Neural cell (in vitro differentiated cells): ENCODE results near the gene GPR173. TPM values are rescaled to one million over a fixed set of nuclear protein-coding genes. Genes with fewer than 3 reads are reported as not detected.

Experiments used
- H2AFZ ChIP-seq: fragments of 200-600, 300-800 bp; sonication (generic), shearing (Covaris generic); 2 replicates; pipeline ENCODE4 v1.6.0; 2014; ENCODE audit warnings: low read depth, mild to moderate bottlenecking, antibody characterized with exemption, low read length, moderate library complexity
- H3F3A ChIP-seq: fragments of 200-600 bp; shearing (Covaris generic); 2 replicates; pipeline ENCODE4 v1.6.1; 2016; ENCODE audit warnings: mild to moderate bottlenecking, moderate library complexity, mixed read lengths, antibody characterized with exemption, low read length; ENCODE audit not compliant: insufficient read depth, poor library complexity, severe bottlenecking
- H3K27ac ChIP-seq: fragments of 200-600, 300-800 bp; sonication (generic), shearing (Covaris generic); 2 replicates; pipeline ENCODE4 v1.5.1; 2014; ENCODE audit warnings: mild to moderate bottlenecking, low read length, moderate library complexity
- H3K27me3 ChIP-seq: fragments of 300-800, 200-600 bp; sonication (generic), shearing (Covaris generic); 2 replicates; pipeline ENCODE4 v1.6.0; 2014; ENCODE audit warnings: mild to moderate bottlenecking, low read depth, low read length, moderate library complexity; ENCODE audit not compliant: insufficient read depth
- H3K36me3 ChIP-seq: fragments of 300-800, 200-600 bp; sonication (generic), shearing (Covaris generic); 2 replicates; pipeline ENCODE4 v1.5.1; 2014; ENCODE audit warnings: mild to moderate bottlenecking, antibody characterized with exemption, low read length, moderate library complexity; ENCODE audit not compliant: insufficient read depth
- H3K4me2 ChIP-seq: fragments of 300-800, 200-600 bp; sonication (generic), shearing (Covaris generic); 2 replicates; pipeline ENCODE4 v1.6.0; 2014; ENCODE audit warnings: mild to moderate bottlenecking, low read length
- H3K4me3 ChIP-seq: fragments of 300-800, 200-600 bp; sonication (generic), shearing (Covaris generic); 2 replicates; pipeline ENCODE4 v1.5.1; 2014; ENCODE audit warnings: mild to moderate bottlenecking, low read length, moderate library complexity
- H3K79me2 ChIP-seq: fragments of 200-600 bp; shearing (Covaris generic); replicated peaks from 2 replicates; pipeline ENCODE4 v1.6.0; 2014; ENCODE audit warnings: mild to moderate bottlenecking, low read length, moderate library complexity; ENCODE audit not compliant: insufficient read depth
- H3K9ac ChIP-seq: fragments of 300-800, 200-600 bp; sonication (generic), shearing (Covaris generic); 2 replicates; pipeline ENCODE4 v1.6.1; 2016; ENCODE audit warnings: mild to moderate bottlenecking, low read length, mixed read lengths
- H3K9me2 ChIP-seq: fragments of 200-600 bp; shearing (Covaris generic); 2 replicates; pipeline ENCODE4 v1.6.1; 2016; ENCODE audit warnings: mild to moderate bottlenecking, low read length, mixed read lengths; ENCODE audit not compliant: insufficient read depth
- H3K9me3 ChIP-seq: fragments of 200-600, 300-800 bp; sonication (generic), shearing (Covaris generic); 2 replicates; pipeline ENCODE4 v1.6.1; 2016; ENCODE audit warnings: mild to moderate bottlenecking, mixed run types, low read length, moderate library complexity, mixed read lengths
- H4K20me1 ChIP-seq: fragments of 200-600 bp; shearing (Covaris generic); 2 replicates; pipeline ENCODE4 v1.6.1; 2016; ENCODE audit warnings: mild to moderate bottlenecking, mixed run types; ENCODE audit not compliant: insufficient read depth
- EP300 ChIP-seq: fragments of 450-650 bp; conservative IDR thresholded peaks from 2 replicates; pipeline ENCODE4 v1.6.1; 2014; ENCODE audit warnings: antibody characterized with exemption, mild to moderate bottlenecking, moderate library complexity; ENCODE audit not compliant: poor library complexity, severe bottlenecking
- EZH2 ChIP-seq: fragments of 200-600, 300-800 bp; shearing (Covaris generic), sonication (generic); IDR thresholded peaks from 2 replicates; pipeline ENCODE4 v1.6.1; 2014; ENCODE audit warnings: antibody characterized with exemption, low read length, borderline replicate concordance, mild to moderate bottlenecking; ENCODE audit not compliant: insufficient read depth, poor library complexity, severe bottlenecking
- MXI1 ChIP-seq: fragments of 450-650 bp; conservative IDR thresholded peaks from 2 replicates; pipeline ENCODE4 v1.6.1; 2014; ENCODE audit warnings: antibody characterized with exemption, mild to moderate bottlenecking; ENCODE audit not compliant: poor library complexity, severe bottlenecking
- POLR2AphosphoS5 ChIP-seq: IDR thresholded peaks from 2 replicates; pipeline ENCODE4 v1.6.1; 2012
- RAD21 ChIP-seq: fragments of 450-650 bp; conservative IDR thresholded peaks from 2 replicates; pipeline ENCODE4 v1.6.1; 2014; ENCODE audit warnings: antibody characterized with exemption, mild to moderate bottlenecking, moderate library complexity
- SMC3 ChIP-seq: fragments of 450-650 bp; conservative IDR thresholded peaks from 2 replicates; pipeline ENCODE4 v1.6.1; 2014; ENCODE audit warnings: antibody characterized with exemption, mild to moderate bottlenecking, moderate library complexity; ENCODE audit not compliant: poor library complexity
- TAF1 ChIP-seq: IDR thresholded peaks from 2 replicates; pipeline ENCODE4 v1.6.1; 2012; ENCODE audit warnings: low read depth
- polyA plus RNA-seq: library from polyadenylated mRNA; depleted of rRNA; stranded (reverse); fragments of >200 nt; gene quantifications from 2 replicates; pipeline ENCODE4 v1.2.3, GENCODE V29; 2014
- TF ChIP-seq, protein P1 (sequence below): fragments of 450-650 bp; IDR thresholded peaks from 2 replicates; pipeline ENCODE4 v1.5.1; 2014; ENCODE audit warnings: antibody characterized with exemption, mild to moderate bottlenecking, moderate library complexity; ENCODE audit not compliant: poor library complexity, severe bottlenecking
- TF ChIP-seq, protein P2 (sequence below): IDR thresholded peaks from 2 replicates; pipeline ENCODE4 v1.6.1; 2012; ENCODE audit warnings: borderline replicate concordance

The GPR173 gene
- polyA plus RNA-seq, 1 donor from 2014 or later = 26.9 TPM

GRCh38 chrX:53093748-53094581 lies 45.4 kb downstream of the GPR173 start, which contains the start of gene KANTR:
KANTR (plus strand) TSS chrX:53094142; CDS start chrX:53124273, 30,131 bp downstream.
- Histone ChIP-seq H3K27me3 (no peaks in the 10 kb centered on the region), H3K4me2 (peak within 1 kb of the TSS; percentile 76), H2AFZ (peak within 1 kb of the TSS; percentile 51), H3K9ac (peak within 1 kb of the TSS; percentile 80), H3K36me3 (no peaks in the 10 kb centered on the region), H3K79me2 (peaks cover 8% of the 10 kb centered on the region), H3K9me2 (no peaks in the 10 kb centered on the region), H3K4me3 (peak within 1 kb of the TSS; percentile 80), H3F3A (no peaks in the 10 kb centered on the region), H3K9me3 (no peaks in the 10 kb centered on the region), H3K27ac (peak within 1 kb of the TSS; percentile 84), H4K20me1 (no peaks in the 10 kb centered on the region)
- TF ChIP-seq RAD21 = no peak
- TF ChIP-seq, protein P1, sequence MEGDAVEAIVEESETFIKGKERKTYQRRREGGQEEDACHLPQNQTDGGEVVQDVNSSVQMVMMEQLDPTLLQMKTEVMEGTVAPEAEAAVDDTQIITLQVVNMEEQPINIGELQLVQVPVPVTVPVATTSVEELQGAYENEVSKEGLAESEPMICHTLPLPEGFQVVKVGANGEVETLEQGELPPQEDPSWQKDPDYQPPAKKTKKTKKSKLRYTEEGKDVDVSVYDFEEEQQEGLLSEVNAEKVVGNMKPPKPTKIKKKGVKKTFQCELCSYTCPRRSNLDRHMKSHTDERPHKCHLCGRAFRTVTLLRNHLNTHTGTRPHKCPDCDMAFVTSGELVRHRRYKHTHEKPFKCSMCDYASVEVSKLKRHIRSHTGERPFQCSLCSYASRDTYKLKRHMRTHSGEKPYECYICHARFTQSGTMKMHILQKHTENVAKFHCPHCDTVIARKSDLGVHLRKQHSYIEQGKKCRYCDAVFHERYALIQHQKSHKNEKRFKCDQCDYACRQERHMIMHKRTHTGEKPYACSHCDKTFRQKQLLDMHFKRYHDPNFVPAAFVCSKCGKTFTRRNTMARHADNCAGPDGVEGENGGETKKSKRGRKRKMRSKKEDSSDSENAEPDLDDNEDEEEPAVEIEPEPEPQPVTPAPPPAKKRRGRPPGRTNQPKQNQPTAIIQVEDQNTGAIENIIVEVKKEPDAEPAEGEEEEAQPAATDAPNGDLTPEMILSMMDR = peak; percentile 32
- TF ChIP-seq MXI1 = peak; percentile 81
- TF ChIP-seq EZH2 = no peak
- TF ChIP-seq POLR2AphosphoS5 = peak; percentile 74
- TF ChIP-seq EP300 = no peak
- TF ChIP-seq, protein P2, sequence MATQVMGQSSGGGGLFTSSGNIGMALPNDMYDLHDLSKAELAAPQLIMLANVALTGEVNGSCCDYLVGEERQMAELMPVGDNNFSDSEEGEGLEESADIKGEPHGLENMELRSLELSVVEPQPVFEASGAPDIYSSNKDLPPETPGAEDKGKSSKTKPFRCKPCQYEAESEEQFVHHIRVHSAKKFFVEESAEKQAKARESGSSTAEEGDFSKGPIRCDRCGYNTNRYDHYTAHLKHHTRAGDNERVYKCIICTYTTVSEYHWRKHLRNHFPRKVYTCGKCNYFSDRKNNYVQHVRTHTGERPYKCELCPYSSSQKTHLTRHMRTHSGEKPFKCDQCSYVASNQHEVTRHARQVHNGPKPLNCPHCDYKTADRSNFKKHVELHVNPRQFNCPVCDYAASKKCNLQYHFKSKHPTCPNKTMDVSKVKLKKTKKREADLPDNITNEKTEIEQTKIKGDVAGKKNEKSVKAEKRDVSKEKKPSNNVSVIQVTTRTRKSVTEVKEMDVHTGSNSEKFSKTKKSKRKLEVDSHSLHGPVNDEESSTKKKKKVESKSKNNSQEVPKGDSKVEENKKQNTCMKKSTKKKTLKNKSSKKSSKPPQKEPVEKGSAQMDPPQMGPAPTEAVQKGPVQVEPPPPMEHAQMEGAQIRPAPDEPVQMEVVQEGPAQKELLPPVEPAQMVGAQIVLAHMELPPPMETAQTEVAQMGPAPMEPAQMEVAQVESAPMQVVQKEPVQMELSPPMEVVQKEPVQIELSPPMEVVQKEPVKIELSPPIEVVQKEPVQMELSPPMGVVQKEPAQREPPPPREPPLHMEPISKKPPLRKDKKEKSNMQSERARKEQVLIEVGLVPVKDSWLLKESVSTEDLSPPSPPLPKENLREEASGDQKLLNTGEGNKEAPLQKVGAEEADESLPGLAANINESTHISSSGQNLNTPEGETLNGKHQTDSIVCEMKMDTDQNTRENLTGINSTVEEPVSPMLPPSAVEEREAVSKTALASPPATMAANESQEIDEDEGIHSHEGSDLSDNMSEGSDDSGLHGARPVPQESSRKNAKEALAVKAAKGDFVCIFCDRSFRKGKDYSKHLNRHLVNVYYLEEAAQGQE = no peak
- no peak for TF ChIP-seq TAF1
- no peak for TF ChIP-seq SMC3

- peak overlapping the region; percentile 84 for H3K27ac ChIP-seq
- peaks cover 8% of the 10 kb centered on the region for H3K79me2 ChIP-seq
- peak overlapping the region; percentile 76 for H3K4me2 ChIP-seq
- H3F3A ChIP-seq = no peaks in the 10 kb centered on the region
- H3K27me3 ChIP-seq = no peaks in the 10 kb centered on the region
- TF ChIP-seq EZH2 = no peak
- H3K9ac ChIP-seq = peak overlapping the region; percentile 80
- H3K36me3 ChIP-seq = no peaks in the 10 kb centered on the region
- no peaks in the 10 kb centered on the region for H3K9me2 ChIP-seq
- peak overlapping the region; percentile 80 for H3K4me3 ChIP-seq
- no peaks in the 10 kb centered on the region for H3K9me3 ChIP-seq
- no peak overlapping the region for H2AFZ ChIP-seq
- H4K20me1 ChIP-seq = no peaks in the 10 kb centered on the region
Observed at GRCh38 chrX:53094582-53094905, 46.0 kb downstream of the GPR173 start.
